Eye (tissue), 1 donor: Measurements from ENCODE around the gene SMIM11.
A peak's percentile ranks its signal among the peaks of the same experiment; 100 is the strongest.
"Not testable (repeated sequence)": the region's sequence is repeated elsewhere in the genome, so short reads cannot be mapped to it uniquely, and the experiment has no call there.

Experiments used
- DNase-seq: peaks from one replicate; pipeline ENCODE4 v3.0.0-alpha.2; 2015

The SMIM11 gene, protein sequence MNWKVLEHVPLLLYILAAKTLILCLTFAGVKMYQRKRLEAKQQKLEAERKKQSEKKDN

DNA sequence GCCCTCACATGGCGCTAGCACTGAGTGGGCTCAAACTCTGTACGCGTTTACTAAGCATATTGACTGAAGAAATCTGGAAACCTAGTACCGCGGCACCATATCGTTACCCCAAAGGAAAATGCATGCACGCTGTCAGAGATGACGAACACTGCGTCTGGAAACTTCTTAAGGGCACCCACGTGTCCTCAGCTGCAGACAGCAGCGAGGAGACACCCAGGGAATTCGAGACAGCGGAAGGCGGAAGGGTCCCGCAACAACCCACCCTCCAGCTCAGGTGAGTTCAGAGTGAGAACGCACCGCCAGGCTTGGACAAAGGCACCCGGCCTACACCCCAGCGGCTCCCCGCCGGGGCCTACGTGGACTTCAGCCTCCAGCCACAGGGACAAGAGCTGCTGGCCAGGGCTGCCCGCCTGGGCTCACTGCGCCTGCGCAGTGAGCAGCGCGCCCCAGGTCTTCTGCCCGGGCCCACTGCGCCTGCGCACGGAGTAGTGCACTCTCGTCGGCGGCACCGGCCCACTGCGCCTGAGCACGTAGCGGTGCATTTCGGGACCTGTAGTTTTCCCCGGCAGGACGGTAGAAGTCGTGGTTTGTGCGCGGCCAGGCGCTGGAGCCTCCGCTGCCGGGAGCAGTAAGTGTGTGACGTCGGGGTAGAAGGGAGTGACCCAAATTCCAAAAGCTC, at the start of gene SMIM11:
Gene SMIM11 (plus strand): TSS at position 568 of the 679 bp plus-strand sequence. CDS start 3,998 bp downstream, outside the sequence.
- DNase-seq = not testable (repeated sequence)

DNA sequence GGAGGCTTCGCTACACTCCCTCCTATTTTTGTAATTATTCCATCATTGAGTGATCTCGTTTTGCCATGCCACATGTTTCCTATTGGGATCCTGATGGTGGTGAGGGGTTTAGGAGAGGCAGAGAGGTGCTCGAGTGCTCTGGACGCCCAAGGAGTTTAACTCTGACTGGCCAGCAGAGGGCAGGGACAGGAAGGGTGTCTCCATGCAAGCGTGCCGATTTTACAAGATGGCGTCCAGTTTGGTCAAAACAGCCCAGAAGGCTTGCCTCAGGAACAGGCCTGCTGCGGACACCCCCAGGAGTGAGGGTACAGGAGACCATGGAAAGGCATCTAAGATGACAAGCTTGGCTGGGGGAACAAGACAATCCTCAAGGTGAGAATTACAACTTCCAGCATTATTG, 45.3 kb upstream of the SMIM11 start:
- no peak for DNase-seq

DNA sequence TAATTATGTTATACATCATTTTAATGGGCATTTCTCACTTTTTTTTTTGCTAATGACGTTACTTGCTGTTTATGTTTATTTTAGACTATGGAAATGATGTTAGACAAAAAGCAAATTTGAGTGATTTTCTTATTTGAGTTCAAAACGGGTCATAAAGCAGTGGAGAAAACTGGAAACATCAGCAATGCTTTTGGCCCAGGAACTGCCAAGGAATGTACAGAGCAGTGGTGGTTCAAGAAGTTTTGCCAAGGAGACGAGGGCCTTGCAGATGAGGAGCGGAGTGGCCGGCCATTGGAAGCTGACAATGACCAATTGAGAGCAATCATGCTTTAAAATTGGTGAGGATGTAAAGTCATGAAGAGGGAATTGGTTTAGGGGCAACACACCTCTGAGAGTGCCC, 43.6 kb upstream of the SMIM11 start:
- DNase-seq = no peak

DNA sequence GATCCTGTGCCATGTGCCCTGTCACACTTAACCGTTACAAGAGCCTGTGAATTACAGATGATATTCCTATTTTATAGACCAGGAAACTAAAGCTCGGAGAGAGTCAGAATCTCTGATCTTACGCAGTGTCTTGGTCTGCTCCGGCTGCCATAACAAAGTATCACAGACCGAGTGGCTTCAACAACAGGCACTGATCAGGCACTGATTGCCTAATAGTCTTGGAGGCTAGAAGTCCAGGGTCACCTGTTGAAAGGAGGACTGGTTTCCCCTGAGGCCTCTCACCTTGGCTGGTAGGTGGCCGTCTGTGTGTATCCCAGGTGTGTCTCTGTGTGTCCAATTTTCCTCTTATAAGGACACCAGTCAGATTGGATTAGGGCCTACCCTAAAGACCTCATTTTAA, 43.0 kb upstream of the SMIM11 start:
- DNase-seq = no peak

DNA sequence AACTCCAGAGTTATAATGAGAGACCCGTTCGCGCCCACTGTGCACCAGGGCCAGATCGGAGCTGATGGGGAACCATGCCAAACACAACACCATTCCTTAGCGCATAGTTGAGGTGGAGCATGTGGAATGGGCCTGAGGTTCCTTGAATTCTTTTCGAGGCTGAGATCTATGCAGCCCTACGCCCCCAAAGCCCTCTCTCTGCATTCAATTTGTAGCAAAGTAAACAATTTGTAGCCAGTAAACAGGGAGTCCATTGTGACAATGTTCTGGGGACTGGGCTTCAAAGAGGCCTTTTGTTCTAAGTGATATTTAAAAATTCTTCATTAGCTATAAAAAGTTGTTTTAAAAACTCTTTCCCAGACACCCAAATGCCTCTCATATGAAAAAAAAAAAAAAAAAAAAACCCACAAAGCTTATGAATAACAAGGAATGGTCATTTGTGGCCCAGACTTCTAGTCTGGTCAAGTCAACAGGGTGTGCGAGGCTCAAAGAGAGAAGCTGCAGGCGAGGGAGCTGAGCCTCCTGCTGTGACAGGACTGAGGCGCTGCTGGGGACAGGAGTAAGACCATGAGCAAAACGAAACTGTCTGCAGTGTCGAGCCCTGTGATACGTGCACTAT, 42.1 kb upstream of the SMIM11 start:
- no peak for DNase-seq

DNA sequence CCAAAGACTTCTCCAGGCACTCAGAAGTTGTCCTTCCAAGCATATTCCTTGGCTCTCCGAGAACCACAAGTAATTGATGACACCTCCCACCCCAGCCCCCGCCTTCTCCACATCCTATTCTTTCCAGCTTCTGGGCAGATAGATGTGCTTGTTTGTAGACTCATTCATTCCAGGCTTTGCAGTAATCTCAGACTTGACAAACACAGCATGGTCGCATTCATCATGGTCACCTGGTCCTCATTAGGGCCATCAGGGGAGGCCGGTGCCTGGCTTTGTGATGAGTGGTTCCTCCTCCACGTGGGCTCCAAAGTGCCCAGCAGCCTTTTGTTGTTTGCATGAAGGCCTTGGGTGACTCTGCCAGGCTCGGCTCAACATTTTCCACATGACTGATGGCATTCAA, 40.0 kb upstream of the SMIM11 start:
- DNase-seq = peak; percentile 77

DNA sequence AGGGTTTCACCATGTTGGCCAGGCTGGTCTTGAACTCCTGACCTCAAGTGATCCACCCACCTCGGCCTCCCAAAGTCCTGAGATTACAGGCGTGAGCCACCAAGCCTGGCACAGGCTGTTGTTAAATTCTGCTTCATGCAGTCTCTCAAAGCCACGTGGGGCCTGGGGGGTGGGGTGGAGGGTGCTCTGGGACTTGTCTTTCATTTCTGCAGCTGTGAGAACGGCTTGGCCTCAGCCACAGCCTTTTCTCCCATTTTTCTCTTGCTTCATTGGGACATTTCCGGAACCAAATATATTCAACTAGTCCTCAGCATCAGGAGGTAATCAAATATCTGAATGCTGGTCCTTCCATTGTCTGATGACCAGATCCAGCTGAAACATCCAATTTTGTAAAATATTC, 39.1 kb upstream of the SMIM11 start:
- no peak for DNase-seq

DNA sequence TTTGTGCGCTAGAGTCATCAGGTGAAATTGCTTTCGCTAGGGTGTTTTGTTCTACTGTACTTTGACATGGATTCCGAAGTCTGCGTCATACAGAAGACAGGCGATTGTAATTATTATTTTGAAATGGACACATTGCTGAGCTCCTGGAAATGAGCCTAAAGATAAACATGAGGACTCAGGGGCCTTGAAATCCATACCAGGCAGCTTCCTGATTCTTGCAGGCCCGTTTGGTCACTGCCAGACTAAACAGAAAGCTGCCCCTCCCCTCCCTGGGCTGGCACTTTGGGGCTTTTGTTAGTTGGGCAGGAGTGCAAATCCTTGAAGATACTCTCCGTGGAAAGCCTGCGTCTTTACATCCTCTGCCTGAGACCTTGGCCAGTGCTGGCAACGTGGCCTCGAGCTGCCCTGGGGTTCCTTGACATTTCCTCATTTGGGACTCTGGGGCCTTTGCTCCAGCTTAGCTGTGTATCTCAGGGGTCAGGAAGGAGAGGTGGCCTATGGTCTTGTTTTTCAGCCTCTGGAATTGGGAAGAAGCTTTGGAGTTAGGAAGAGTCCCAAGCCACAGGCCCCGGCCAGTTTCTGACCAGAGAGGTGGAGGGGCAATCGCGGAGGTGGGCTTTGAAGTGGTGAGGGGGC, 38.4 kb upstream of the SMIM11 start:
- DNase-seq = no peak

DNA sequence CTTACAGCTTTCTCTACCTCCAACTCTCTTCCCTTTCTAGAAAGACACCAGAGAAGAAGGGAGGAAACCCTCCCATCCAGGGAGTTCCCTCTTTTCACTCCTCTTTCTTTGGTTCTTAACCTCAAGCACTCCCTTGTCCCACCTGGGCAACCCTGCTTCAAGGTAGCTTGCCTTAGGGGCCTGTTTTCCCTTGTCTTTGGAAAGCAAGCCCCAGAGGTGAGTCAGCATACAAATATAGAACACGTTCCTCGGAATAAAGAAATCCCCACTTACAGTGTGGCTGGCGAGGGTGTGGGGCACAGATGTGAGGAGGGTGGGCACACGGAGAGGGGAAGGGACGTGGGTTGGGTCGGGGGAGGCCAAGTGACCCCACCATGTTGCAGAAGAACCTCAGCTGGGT, 37.6 kb upstream of the SMIM11 start:
- DNase-seq = no peak

DNA sequence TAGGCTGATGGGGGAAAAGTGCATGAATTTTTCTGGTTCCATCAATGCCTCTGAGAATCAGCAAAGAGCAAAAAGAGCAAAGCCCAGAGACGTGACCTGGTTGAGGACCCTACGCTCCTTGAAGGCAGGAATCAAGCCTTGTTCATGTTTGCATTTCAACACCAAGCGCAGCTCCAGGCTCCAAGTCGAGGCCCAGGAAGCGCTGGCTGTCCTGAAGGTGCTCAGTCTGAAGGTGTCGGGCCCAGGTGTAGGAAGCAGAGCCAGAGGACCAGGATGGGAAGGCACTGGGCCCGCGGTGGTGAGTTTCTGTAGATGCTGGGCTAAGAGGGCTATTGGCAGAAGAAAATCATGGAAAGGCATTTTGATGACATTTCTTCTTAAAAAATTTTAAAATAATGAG, 37.1 kb upstream of the SMIM11 start:
- no peak for DNase-seq

DNA sequence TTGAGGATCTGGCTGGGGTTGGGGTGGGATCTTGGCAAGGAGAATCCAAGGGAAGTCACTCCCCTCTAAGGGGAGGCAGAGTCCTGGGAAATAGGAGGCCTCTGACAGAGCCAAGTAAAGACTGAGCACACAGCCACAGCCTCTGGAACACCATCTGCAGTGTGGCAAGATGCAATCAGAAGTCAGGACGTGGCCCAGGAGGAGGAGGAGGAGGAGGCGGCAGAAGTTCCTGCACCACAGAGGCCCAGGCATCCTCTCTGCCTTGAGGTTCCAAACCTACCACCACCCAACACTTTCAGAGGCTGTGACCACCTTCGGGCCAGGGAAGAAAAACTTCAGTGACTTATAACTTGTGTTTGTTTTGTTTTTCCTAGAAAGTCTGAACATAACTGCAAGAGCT, 35.2 kb upstream of the SMIM11 start:
- no peak for DNase-seq

DNA sequence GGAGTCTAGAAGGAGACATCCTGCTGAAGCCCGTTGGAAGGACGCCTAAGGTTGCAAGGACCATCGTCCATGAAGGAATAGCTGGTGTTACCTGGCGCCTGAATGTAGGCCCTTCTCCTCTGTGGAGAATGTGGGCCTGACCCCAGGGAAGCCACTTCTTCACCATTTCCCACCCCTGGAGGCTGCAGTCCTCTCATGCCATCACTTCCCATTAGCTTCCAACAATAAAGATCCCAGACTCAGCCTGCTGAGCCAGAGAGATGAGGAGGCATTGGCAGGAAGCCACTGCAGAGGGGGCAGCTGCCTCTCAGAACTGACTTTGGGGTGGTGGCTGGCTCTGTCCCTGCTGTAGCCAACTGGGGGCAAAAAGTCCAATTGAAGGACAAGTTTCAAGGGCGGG, 32.8 kb upstream of the SMIM11 start:
- peak; percentile 88 for DNase-seq

DNA sequence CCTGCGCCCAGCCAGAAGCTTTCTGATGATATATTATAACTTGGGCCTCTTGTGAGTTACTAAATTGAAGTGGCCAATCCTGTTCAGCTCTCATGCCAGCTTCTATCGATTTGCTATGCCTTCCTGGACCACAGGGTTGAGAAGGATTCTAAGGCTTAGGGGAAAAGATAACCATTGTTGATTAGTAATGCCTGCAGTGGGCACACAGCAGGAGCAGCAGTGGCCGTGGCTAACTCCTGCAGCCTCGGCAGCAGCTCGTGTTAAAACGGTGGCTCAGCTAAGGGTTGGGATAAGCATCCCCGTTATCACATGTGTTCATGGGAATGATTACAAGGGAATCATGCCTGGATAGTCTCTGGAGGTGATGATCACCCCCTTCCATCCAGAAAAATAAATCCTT, 32.0 kb upstream of the SMIM11 start:
- no peak for DNase-seq

DNA sequence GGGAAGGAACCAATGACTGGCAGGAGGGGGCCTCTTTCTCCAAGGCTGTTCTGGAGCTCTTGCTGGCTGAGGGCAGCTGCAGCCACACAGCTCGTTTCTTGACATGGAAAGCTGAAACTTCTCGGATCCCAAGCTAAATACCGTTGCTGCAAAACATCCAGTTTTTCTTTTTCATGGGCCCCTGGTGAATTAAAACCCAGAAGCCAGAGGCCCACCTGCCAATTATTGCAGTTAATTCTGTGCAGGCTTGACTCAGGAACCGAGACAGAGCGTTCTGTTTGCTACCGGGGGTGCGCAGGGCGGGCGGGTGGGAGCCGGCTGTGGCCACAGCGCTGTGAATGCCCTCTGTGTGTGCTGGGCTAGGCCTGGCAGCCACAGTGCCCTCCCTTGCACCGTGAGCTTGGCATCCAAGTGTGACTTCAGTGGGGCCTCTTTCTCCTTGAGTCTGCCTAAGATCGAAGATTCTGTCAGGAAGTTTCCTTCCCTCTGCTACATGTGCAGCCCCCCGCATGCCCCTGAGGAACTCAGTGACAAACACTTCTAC, 31.4 kb upstream of the SMIM11 start:
- no peak for DNase-seq

DNA sequence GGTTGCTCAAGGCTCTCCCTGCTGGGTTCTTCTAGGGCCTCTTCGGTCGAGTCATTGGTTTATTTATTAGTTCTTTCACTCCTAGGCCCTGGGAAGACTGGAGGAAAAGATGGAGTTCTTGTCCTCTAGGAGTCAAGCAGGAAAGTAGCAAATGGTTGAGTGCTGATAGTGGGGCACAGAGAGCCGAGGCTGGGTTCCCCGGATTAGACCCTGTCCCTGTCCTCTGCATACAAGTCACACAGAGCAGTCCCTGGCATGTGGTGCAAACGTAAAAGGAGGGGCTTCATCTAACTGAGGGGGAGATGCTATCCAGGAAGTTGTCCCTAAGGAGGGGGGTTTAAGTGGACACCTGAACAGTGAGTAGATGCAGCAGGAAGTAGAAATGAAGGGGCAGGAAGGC, 30.7 kb upstream of the SMIM11 start:
- no peak for DNase-seq

DNA sequence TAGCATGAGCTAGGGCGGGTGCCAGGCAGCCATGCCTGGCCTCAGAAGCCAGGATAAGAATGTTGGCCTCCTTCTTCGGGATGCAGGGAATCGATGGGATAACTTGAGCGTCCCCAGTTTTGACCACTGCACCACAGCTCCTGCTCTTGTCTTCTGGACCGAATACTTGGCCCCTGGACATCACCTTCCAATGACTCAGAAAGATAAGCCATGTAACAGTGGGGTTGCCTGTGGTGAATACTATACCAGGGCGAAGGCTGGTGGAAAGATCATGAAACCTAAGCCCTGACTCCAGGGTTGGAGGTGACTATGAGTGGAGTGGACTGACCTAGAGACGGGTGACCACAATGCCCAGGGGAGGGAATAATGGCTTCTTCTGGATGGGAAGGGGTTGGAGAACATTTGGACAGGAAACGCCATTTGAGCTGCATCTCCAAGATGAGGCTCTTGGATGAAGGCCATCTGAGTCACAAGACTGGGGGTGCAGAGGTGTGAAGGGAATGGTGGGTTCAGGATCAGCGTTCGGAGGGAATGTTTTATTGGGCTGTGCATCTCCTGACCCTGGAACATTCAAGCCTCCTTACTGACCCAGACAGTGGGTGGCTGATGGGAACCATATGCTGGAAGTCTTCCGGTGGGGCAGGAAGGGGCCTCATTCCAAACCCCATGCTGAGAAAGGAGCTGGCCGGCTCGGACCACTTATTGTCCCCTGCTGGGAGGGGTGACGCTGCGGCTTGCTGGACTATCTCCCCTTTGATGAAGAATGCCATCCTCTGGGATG, 30.0 kb upstream of the SMIM11 start:
- DNase-seq = no peak

DNA sequence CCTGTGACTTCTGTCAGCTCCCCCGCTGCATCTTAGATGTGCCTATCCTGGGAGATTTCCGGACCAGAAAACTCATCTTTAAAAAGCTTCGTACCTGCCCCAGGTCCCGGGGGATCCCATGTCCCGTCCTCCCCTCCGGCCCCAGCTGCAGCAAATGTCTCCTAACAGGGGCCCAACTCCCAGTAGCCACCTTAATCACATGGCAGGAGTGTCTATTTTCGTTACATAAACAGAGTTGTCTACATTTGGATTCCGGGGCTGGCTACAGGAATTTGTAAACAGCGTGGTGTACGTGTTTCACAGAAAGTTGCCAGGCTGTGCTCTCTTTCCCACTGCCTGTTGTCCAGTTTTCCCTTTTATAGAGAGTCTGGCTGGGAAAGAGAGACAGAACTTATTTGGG, 29.4 kb upstream of the SMIM11 start:
- DNase-seq = no peak

DNA sequence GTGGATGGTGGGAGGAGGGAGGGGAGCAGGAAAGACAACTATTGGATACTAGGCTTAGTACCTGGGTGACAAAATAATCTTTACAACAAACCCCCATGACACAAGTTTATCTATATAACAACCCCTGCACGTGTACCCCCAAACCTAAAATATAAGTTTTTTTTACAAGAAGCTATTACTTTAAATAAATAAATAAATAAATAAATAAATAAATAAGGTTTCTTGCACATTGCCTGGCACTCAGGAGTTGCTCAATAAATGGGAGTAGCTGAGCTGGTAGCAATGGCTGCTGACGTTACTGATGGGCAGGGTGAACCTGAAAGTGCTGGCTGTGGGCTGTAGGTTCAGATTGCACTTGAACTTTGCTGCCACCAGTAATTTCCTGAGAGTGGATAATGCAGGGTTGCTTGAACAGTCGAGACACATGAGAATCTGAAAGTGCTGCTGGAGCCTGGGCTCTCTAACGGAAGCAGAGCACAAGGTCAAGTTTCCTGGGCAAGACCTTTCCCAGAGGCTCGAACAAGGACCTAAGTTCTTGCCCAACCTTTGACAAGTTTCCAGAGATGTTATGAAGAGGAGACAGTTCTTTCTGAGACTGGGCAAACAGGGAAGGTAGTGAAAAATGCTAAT, 26.3 kb upstream of the SMIM11 start:
- DNase-seq = no peak

DNA sequence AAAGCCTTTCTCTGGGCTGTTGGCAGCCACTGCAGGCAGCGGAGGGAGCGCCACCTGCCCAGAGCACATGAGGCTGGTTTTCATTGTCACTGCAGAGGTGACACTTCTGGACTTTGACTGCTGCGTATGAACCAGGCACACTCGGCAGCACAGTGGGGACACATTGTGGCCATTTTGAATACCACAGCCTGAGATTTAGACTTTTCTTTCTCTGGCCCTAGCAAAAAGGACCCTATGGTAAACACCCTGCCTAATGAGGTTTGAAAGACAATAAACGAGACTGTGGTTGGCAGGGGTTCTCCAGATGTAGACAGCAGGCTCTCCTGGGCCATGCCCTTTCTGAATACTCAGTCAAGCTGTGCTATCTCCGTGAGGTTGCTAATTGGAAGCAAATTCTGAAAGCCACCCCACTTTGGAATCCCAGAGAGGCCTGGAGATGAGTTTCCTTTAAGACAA, 23.5 kb upstream of the SMIM11 start:
- peak; percentile 88 for DNase-seq

DNA sequence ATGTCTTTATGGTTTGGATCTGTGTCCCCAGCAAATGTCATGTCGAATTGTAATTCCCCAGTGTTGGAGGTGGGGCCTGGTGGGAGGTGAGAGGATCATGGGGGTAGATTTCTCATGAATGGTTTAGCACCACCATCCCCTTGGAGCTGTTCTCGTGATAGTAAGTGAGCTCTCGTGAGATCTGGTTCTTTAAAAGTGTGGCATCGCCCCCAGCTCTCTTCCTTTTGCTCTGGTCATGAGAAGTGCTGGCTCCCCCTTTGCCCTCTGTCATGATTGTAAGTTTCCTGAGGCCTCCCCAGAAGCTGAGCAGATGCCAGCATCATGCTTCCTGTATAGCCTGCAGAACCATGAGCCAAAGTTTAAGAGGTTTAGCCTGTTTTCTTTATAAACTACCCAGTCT, 22.8 kb upstream of the SMIM11 start:
- no peak for DNase-seq

DNA sequence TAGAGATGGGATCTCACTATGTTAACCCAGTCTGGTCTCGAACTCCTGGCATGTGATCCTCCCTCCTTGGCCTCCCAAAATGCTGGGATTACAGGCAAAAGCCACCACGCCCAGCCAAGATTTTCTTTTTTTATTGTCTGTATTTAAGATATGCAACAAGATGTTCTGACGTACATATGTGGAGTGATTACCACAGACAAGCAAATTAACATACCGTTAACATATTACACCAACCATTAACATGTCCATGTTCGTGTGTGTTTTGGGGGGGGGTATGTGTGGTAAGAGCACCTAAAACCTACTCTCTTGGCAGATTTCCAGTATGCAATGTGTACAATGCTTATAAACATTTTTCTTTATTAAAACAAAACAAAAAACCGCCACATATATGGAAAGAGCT, 22.1 kb upstream of the SMIM11 start:
- no peak for DNase-seq

DNA sequence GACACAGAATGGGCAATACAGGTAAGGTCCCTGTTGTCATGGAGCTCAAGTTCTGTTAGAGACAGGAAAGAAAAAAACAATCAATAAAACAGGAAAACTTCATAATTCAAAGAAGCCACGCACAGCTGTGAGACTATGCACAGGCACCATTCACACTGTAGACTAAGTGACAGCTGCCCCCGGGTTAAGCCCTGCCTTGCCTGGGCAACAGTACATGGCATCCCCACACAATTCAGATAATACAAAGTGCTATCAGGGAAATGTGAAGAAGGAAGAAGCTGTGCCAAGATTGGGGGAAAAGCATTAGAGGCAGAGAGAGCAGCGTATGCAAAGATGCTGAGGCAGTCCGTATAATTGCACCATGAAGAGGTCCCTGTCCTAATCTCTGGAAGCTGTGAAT, 20.5 kb upstream of the SMIM11 start:
- no peak for DNase-seq

DNA sequence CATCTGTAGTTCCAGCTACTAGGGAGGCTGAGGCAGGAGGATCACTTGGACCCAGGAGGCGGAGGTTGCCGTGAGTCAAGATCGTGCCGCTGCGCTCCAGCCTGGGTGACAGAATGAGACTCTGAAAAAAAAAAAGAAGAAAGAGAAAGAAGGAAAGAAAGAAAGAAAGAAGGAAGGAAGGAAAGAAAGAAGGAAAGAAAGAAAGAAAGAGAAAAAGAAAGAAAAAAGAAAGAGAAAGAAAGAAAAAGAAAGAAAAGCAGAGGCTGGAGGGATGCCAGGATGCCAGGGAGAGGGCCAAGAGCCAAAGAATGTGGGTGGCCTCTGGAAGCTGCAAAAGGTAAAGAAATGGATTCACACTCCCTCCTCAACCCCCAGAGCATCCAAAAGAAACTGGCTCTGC, 19.7 kb upstream of the SMIM11 start:
- no peak for DNase-seq
